ENCODE data around the gene KRT71.

Gene KRT71

GRCh38 chr12:52552681-52553195 lies at the start of gene KRT71:
TSS of gene KRT71 (minus strand) at chr12:52553145. CDS start at chr12:52553077, 68 bp downstream.
- no peak within 1 kb of the TSS for H2AFZ ChIP-seq (ENCODE audit: low read length)
- no peak within 1 kb of the TSS for H3K4me2 ChIP-seq (ENCODE audit: low read depth, low read length)
- H3K9me2 ChIP-seq (replicated peaks; ENCODE audit: insufficient read depth, low read length): no peaks in the 10 kb centered on the region
- peaks cover 96% of the 10 kb centered on the region for H3K27me3 ChIP-seq (replicated peaks; ENCODE audit: insufficient read depth, low read length)
- no peak within 1 kb of the TSS for H3K27ac ChIP-seq (ENCODE audit: low read length)
- H3K9me3 ChIP-seq (replicated peaks; ENCODE audit: insufficient read depth, low read length): no peaks in the 10 kb centered on the region
- no peaks in the 10 kb centered on the region for H3K36me3 ChIP-seq (replicated peaks; ENCODE audit: insufficient read depth, low read length)
- no peak for DNase-seq
- H4K20me1 ChIP-seq (ENCODE audit: insufficient read depth, low read length): no peaks in the 10 kb centered on the region
- H3K79me2 ChIP-seq (ENCODE audit: low read length): no peaks in the 10 kb centered on the region
- no peak within 1 kb of the TSS for H3K4me3 ChIP-seq (ENCODE audit: low read length)
- TF ChIP-seq EZH2phosphoT487 (IDR thresholded peaks at IDR 0.05; ENCODE audit: low read length) (no peak), EZH2 (optimal IDR thresholded peaks at IDR 0.05; ENCODE audit: low read depth, low read length) (no peak), CTCF (IDR thresholded peaks at IDR 0.05; ENCODE audit: low read length) (no peak)
- H3K4me1 ChIP-seq (ENCODE audit: low read length): no peaks in the 10 kb centered on the region
- no peaks in the 10 kb centered on the region for H3F3A ChIP-seq (ENCODE audit: insufficient read depth, low read length)
- no peak within 1 kb of the TSS for H3K9ac ChIP-seq (ENCODE audit: low read length)

DNA sequence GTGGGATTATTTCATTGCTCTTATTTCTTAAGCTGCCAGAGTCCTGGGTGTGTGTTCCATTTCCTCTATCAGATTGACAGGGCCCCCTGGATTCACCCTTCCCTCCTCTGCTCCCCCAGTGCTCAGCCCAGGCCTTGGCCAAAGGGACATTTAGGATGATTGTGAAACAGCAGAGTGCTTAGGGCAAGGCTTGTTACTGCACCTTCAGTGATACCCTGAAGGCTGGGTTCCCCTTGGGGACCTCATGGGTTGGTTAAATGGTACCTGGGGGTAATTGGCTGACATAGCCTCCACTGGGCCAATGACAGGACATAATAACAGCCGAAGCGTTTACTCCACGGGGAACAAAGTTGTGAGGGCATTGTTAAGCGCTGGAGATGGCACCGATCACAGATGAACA lies 49.6 kb upstream of the KRT71 start:
- no peaks in the 10 kb centered on the region for H3K9me2 ChIP-seq (replicated peaks; ENCODE audit: insufficient read depth, low read length)
- no peak overlapping the region for H3K9ac ChIP-seq (ENCODE audit: low read length)
- H4K20me1 ChIP-seq (ENCODE audit: insufficient read depth, low read length): no peaks in the 10 kb centered on the region
- no peak overlapping the region for H2AFZ ChIP-seq (ENCODE audit: low read length)
- no peak for DNase-seq
- no peaks in the 10 kb centered on the region for H3K36me3 ChIP-seq (replicated peaks; ENCODE audit: insufficient read depth, low read length)
- H3K27me3 ChIP-seq (replicated peaks; ENCODE audit: insufficient read depth, low read length): peaks cover 48% of the 10 kb centered on the region
- H3K79me2 ChIP-seq (ENCODE audit: low read length): no peaks in the 10 kb centered on the region
- no peak overlapping the region for H3K27ac ChIP-seq (ENCODE audit: low read length)
- no peak overlapping the region for H3K4me2 ChIP-seq (ENCODE audit: low read depth, low read length)
- H3F3A ChIP-seq (ENCODE audit: insufficient read depth, low read length): no peaks in the 10 kb centered on the region
- TF ChIP-seq EZH2phosphoT487 (IDR thresholded peaks at IDR 0.05; ENCODE audit: low read length): no peak
- no peak for TF ChIP-seq CTCF (IDR thresholded peaks at IDR 0.05; ENCODE audit: low read length)
- TF ChIP-seq EZH2 (optimal IDR thresholded peaks at IDR 0.05; ENCODE audit: low read depth, low read length): no peak
- no peaks in the 10 kb centered on the region for H3K9me3 ChIP-seq (replicated peaks; ENCODE audit: insufficient read depth, low read length)
- no peaks in the 10 kb centered on the region for H3K4me1 ChIP-seq (ENCODE audit: low read length)
- no peak overlapping the region for H3K4me3 ChIP-seq (ENCODE audit: low read length)

GRCh38 chr12:52601671-52602070 lies 48.7 kb upstream of the KRT71 start:
- Histone ChIP-seq H3K36me3 (replicated peaks; ENCODE audit: insufficient read depth, low read length) (no peaks in the 10 kb centered on the region), H3K9ac (ENCODE audit: low read length) (no peak overlapping the region), H3K4me2 (ENCODE audit: low read depth, low read length) (no peak overlapping the region), H3F3A (ENCODE audit: insufficient read depth, low read length) (no peaks in the 10 kb centered on the region), H3K27me3 (replicated peaks; ENCODE audit: insufficient read depth, low read length) (peaks cover 55% of the 10 kb centered on the region), H3K9me3 (replicated peaks; ENCODE audit: insufficient read depth, low read length) (no peaks in the 10 kb centered on the region), H3K4me1 (ENCODE audit: low read length) (no peaks in the 10 kb centered on the region), H3K4me3 (ENCODE audit: low read length) (no peak overlapping the region), H3K79me2 (ENCODE audit: low read length) (no peaks in the 10 kb centered on the region), H4K20me1 (ENCODE audit: insufficient read depth, low read length) (no peaks in the 10 kb centered on the region), H3K27ac (ENCODE audit: low read length) (no peak overlapping the region), H2AFZ (ENCODE audit: low read length) (no peak overlapping the region), H3K9me2 (replicated peaks; ENCODE audit: insufficient read depth, low read length) (no peaks in the 10 kb centered on the region)
- TF ChIP-seq EZH2 (optimal IDR thresholded peaks at IDR 0.05; ENCODE audit: low read depth, low read length) (no peak), CTCF (IDR thresholded peaks at IDR 0.05; ENCODE audit: low read length) (no peak), EZH2phosphoT487 (IDR thresholded peaks at IDR 0.05; ENCODE audit: low read length) (no peak)
- no peak for DNase-seq
